NOMO-1 (cell line): ENCODE results near the gene GMPR2.
"Not testable (repeated sequence)": the region's sequence is repeated elsewhere in the genome, so short reads cannot be mapped to it uniquely, and the experiment has no call there.

Experiments
- DNase-seq, 2 experiments: peaks; one replicate each; lab custom pipeline; 2025; ENCODE audit not compliant: unreplicated experiment in 2 of 2; lab: John Stamatoyannopoulos, UW

GMPR2 gene

GRCh38 chr14:24198814-24199524 lies 33.8 kb upstream of the GMPR2 start:
- DNase-seq: no peak

GRCh38 chr14:24202538-24202937 lies 30.2 kb upstream of the GMPR2 start:
- DNase-seq: not testable (repeated sequence)

- DNase-seq: not testable (repeated sequence)
Measured at GRCh38 chr14:24203249-24203886, 29.4 kb upstream of the GMPR2 start.

GRCh38 chr14:24204163-24205146 lies 28.3 kb upstream of the GMPR2 start:
- no peak for DNase-seq

GRCh38 chr14:24206260-24207103 lies 26.2 kb upstream of the GMPR2 start:
- no peak for DNase-seq

- no peak for DNase-seq
Measured at GRCh38 chr14:24207104-24207551, 25.6 kb upstream of the GMPR2 start.

GRCh38 chr14:24207625-24208024 lies 25.1 kb upstream of the GMPR2 start:
- no peak for DNase-seq

GRCh38 chr14:24211311-24211710 lies 21.4 kb upstream of the GMPR2 start:
- DNase-seq: no peak

GRCh38 chr14:24212924-24213865 lies 19.5 kb upstream of the GMPR2 start, which contains the start of gene CHMP4A:
CHMP4A (minus strand) TSS chr14:24213488; CDS start chr14:24213439, 49 bp downstream.
- peak; percentile 96 to 97 for DNase-seq

GRCh38 chr14:24213866-24214662 lies 18.7 kb upstream of the GMPR2 start:
- DNase-seq: no peak

- peak; percentile 87 to 91 for DNase-seq
Measured at GRCh38 chr14:24215495-24216344, 17.0 kb upstream of the GMPR2 start, which contains the start of gene MDP1. MDP1 (minus strand) TSS chr14:24216066; CDS start chr14:24215955, 111 bp downstream.

GRCh38 chr14:24216345-24216699 lies 16.4 kb upstream of the GMPR2 start:
- no peak for DNase-seq

GRCh38 chr14:24216876-24217275 lies 15.9 kb upstream of the GMPR2 start:
- DNase-seq: not testable (repeated sequence)

GRCh38 chr14:24219080-24219479 lies 13.6 kb upstream of the GMPR2 start:
- DNase-seq: no peak

GRCh38 chr14:24219521-24219920 lies 13.2 kb upstream of the GMPR2 start:
- DNase-seq: no peak

GRCh38 chr14:24222987-24223386 lies 9.7 kb upstream of the GMPR2 start:
- DNase-seq: not testable (repeated sequence)

- no peak for DNase-seq
Measured at GRCh38 chr14:24224618-24225071, 8.1 kb upstream of the GMPR2 start.
